Measurements from ENCODE around the gene DCP1B.
"Not testable (repeated sequence)": the region's sequence is repeated elsewhere in the genome, so short reads cannot be mapped to it uniquely, and the experiment has no call there.

Gene DCP1B

DNA sequence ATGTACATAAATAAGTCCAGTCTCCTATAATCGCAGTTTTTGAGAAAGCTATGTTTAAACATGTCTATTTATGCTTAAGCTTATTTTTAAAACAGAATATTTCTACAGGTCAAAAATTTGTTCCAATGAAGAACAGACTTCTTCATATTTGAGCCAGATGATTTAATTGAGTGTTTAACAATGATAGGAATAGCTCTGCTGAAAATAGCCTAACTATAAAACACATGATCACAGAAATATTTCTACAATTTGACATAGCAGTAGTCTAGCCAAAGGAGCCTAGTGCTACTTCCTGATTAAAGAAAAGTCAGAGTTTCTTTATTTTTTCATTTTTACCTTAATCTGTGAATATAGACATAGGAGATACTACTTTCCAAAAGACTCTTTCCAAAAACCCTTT, 29.4 kb downstream of the DCP1B start:
- FAIRE-seq = no peak

DNA sequence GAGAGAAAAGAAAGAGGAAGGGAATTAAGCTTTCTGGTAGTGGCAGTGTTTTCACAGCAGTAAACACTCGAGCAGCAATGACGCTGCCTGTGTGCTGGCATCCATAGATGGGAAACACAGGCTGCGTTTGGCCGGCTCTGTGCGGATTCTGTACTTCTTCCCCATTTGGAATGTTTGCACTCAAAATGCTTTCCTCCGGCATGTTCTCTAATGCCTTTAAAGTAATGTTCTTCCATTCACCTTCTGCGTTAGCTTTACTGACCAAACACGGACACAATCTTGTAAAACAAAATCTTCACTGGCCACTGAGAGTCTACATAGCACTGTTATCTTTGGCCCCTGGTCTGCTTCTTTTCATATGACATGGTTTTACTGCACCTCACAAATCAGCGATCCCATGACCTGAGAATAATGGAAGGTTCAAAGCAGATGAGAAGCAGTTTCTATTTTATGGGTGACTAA, 31.4 kb downstream of the DCP1B start:
- FAIRE-seq = no peak

DNA sequence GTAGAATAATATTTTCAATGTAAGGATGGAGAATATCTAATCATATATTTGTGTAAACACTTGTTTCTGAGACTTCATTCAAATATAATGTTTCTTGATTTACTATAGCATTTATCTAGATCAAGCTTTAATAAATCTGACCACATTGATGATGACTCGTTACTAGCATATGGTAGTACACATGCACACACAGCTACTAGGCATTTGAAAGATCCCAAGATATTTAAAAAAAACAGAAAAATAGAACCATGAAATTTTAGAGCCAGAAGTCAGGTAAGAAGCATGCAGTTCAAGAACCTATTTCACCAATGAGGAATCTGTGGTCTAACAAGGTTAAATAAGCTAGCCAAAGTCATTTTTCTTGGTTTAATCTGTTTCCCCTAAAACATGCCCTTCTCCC, 32.0 kb downstream of the DCP1B start:
- no peak for FAIRE-seq

DNA sequence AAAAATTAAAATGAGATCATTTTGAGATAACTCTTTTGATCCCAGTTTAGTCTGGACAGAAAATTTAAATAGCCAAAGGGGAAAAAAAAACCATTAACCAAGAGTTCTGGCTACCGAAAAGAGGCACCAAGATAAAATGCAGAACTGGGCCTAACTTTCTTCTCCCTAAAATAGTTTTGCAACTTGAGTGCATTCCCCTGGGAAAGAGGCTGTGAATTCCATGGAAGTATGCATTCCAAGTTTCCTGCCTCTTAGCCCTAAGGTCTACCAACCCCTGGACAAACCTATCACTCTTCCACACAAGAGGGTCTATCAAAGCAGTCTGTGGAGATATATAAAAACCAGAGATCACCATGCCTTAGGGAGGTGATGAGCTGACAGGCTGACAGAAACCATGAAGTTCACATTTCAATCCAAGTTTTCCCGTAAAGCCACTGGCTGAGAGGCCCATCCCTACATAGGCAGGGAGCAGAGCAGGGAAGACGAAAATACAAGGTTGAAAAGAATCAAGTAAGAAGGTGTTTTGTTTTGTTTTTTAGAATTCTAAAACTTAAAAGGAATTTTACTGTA, 33.8 kb downstream of the DCP1B start:
- FAIRE-seq = no peak

DNA sequence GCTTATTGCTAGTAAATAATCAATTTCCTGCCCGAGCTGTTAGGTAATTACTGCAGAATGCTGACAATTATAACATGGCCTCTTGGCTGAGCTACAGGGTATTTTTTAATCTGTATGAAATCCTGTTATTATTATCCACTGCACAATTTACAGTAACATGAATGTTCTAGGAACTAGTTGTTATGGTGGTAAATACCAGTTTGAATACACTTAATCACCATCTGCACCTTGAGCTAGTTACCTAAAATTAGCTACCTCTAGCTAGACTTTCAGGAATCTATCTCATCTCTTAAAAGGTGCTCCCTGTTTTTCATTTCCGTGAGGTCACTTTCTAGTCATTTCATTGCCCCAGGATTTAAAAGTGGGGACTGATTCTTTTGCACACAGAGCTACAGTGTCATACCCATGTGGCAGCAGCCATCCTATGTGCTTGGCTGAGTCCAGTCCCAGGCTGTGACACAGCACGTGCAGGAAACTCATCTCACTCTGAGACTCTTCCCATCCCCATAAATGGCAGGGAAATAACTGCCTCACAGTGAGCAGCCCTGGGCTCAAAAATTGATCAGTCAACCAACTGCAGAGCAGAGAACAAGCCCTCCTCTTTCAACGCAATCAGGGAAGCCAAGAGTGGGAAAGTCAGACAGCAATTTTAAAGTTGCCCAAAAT, 37.6 kb downstream of the DCP1B start:
- no peak for FAIRE-seq

DNA sequence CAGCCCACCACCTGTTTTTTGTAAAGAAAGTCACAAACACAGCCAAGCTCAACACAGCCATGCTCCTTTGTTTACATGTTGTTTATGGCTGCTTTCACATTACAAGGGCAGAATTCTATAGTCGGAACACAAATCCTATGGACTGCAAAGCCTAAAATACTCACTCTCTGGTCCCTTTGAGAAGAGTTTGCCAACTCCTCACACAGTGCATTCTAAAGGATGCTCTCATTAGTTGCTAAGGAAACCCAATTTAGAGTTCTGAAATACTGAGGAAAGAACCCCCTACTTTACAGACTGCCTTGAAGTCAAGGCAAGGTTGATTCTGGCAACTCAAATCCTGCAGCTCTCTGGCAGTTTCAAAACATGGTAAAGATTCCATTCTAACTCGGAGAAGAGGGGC, 38.3 kb downstream of the DCP1B start:
- FAIRE-seq = no peak

DNA sequence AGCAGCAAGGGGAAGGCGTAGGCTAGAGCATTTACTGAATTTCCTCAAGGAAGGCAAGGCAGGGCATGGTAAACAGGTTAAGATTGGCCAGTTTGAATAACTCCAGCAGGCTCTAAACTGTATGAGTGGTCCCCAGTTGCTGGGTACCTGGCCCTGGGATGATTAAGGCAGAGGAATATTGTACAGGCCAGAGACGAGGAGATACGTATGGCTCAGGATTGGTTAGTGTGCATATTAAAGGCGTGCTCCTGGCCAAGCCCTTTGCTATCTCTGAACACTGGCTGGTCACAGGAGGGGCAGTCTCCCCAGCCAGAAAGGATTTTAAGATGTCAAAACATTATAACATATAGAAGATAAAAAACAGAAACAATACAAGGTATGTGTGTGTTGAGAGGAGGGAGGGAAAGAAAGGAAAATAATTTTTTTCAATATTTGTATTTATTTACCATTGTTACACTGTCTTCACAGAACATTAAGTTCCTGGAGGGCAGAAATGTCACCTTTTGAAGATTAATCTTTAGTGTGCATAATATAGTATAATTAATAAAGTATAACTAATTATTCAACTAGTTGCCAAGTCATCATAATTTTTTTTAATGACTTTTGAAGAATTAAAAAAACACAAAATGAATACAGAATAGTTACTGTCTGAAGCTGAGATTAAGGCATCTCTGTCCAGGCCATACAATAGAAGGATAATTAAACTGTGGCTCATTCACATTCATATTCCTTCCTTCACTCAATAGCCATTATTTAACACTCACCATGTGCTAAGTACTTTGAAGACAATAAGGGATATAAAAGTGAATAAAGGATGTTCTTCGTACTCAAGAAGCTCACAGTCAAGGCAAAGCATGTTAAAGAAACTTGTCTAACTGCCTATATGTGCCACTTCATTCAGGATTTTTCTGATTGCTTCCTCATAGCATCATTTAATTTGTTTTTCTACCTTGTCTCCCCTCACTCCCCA, 41.9 kb downstream of the DCP1B start:
- peak; percentile 19 for FAIRE-seq

DNA sequence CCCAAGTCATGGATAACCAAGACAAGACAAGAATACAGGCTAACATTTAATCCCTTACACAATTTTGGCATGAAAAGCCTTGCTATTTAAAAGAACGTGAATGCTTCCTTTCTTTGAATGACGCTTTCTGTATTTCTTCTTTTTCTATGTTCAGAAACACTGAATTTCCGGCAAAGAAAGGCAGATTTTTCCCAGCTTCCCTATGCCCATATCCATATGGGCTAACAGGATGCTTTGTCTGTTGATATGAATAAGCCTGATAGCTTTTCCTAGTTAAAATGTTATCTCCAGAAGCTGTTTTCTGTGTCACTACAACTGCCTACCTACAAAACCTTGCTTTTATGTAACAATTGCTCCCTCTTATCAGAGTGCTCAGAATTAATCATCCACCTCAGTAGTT, 47.5 kb downstream of the DCP1B start:
- FAIRE-seq = no peak

DNA sequence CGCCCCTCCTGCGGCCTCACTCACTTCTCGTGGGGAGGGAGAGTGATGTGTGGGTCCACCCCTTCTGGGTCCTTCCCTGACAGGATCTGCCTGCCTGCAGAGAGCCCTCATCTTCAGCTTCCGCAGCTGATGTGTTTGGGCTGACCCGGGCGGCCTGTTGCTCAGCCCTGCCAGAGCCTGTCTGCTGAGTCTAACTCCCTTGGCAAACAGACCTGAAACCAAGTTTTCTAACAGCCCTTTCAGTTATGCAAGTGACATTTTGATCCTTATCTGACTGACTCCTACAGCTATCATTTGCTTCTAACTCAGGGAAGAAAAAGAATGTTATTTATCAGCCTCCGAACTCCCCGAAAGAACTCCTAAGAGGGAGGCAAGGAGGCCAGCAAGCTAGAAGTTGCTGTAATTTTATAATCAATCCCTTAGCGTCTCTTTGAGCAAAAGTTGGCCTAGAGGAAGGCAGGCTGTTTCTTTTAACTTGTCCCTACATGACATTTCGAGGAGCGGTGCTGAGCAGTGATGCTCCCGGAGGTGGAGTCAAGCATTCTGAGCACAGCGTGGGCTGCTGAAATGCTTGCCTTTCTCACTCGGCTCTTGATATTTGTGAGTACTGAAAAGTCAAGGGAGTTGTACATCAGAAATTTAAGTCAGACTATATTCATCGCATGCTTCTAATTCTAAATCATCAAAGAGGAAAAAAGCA, 54.3 kb downstream of the DCP1B start:
- FAIRE-seq = no peak

DNA sequence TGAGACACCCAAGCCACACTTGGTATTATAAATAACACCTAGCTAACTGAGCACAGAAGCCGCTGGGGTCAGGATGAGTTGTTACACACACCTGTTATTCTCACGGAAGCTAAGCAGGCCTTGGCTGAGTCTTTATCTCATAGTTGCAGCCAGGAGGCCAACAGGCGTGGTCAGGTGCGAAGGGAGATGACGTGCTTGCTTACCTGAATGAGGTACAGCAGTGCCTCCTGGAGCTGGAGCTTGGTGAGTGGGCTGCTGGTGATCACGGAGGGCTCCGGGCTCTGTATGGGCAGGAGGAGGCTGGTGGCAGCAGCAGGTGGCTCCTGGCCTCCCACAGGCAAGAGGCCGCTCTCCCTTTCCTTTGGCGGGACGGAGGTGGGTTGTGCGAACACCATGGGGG, 55.4 kb downstream of the DCP1B start:
- no peak for FAIRE-seq

DNA sequence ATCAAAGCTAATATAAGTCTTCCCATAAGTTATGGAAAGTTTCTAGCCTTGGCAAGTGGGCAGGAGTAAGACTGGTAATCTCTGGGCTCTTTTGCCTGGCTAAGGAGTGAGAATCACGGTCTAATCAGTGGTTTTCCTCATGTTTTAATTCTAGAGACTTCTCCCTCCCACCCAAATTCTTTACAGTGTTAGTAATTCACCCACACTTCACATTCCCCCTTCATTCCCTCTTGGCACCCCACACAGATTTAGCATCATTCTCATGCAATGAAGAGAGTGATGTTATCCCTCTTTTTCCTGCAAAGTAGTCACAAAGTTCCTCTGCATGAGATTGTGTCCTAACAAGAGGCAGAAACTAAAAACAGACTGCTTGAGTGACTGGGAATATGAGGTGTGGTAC, 57.2 kb downstream of the DCP1B start:
- FAIRE-seq = no peak

DNA sequence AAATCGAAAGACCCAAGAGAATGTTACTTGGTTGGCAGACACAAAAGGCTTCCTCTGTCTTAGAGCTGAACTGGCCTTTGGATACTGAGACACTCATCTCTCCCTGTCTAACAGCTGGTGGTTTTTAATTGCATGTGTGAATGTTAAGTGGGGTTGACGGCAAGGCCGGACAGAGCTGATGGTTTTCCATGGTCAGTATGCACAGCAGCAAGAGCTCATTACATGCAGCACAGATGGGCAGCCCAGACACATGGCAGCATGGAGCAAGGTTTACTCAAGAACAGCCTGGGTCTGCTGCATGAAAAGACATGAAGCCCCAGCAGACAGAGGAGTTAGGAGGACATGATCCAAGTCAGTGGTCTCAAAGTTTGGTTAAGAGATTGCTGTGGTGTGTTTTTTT, 58.0 kb downstream of the DCP1B start:
- FAIRE-seq = no peak

DNA sequence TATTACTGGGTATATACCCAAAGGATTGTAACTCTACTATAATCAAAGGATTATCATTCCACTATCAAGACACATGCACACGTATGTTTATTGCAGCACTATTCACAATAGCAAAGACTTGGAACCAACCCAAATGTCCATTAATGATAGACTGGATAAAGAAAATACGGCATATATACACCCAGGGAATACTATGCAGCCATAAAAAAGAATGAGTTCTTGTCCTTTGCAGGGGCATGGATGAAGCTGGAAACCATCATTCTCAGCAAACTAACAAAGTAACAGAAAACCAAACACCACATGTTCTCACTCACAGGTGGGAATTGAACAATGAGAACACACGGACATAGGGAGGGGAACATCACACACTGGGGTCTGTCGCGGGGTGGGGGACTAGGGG, 58.8 kb downstream of the DCP1B start:
- FAIRE-seq = not testable (repeated sequence)

DNA sequence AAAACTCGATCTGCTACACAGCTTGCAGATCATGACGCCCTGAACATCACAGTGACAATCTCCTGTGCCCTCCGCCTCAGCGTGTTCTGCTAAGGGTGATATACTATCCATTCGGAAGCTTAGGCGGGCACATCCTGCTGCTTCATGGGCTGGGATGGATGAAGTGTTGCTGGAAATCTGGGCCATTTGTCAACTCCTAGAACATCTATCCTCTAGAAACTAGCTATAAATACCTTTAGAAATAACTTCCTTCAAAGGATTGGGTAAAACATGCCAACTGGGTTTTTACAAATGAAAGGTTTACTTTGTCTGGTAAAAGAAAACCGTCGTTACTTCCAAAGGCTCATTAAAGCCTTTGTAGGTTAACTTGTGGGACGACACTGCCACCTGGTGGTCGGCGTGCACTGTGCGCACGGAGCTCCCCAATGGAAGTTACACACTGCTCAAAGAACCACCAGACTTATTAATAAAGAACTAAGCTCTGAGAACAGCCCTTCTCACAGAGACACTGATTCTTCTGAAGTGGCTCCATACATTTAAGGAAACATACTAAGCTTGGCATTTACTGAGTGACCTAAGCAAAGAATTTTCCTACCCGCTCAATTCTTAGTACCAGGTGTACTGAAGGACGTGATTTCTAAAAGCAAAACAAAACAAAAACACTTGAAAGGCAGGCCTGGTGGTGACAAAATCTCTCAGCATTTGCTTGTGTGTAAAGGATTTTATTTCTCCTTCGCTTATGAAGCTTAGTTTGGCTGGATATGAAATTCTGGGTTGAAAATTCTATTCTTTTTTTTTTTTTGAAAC, 64.3 kb downstream of the DCP1B start:
- FAIRE-seq = peak; percentile 90

DNA sequence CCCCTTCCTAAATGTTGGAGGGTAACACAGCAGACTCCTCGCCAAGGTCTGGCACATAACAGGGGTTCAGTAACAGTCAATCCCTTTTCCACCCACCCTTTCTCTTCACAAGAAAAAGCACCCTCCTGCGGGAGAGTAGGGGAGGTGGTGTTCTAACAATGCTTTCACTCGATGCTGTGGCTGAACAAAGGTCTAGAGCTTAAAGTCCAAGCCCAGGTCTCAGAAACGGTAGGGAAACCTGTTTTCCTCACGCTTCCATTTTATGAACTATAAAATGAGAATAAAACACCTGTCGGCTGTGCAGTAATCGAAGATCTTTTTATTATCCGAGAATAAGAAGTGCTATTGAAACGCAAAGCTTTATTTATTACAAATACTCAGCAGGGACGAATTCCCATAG, 64.9 kb downstream of the DCP1B start:
- no peak for FAIRE-seq

DNA sequence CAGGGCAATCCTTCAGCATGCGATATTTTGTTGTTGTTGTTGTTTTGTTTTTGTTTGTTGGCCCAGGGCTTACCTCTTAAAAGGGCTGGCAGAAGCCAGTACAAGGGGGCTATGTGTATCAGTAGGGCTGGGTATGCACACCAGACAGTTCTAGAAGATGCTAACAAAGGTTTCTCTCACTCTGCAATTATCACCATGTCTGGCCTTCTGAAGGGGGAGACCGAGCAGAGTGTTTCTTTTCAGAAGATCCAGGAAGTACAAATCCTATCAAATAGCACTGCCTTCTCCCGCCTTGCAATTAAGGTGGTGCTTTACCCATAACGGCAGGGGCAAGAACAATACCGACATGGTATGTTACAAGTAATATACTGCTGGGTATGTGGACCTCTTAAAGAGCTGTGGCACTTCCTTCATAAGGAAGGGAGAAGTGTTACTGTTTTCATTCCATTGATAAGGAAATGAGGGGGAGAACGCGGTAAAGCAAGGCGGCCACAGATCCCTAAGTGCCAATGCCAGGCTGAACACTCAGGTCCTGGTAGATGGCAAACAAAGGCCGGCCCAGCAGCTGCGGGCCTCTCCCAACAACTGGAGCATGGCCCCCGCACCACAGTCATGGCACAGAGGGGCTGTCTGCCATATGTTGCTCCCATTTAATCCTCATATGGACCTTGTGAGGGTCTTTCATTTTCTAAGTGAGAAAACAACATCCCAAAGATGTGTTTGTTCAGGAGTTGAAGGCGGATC, 66.6 kb downstream of the DCP1B start:
- FAIRE-seq = no peak

DNA sequence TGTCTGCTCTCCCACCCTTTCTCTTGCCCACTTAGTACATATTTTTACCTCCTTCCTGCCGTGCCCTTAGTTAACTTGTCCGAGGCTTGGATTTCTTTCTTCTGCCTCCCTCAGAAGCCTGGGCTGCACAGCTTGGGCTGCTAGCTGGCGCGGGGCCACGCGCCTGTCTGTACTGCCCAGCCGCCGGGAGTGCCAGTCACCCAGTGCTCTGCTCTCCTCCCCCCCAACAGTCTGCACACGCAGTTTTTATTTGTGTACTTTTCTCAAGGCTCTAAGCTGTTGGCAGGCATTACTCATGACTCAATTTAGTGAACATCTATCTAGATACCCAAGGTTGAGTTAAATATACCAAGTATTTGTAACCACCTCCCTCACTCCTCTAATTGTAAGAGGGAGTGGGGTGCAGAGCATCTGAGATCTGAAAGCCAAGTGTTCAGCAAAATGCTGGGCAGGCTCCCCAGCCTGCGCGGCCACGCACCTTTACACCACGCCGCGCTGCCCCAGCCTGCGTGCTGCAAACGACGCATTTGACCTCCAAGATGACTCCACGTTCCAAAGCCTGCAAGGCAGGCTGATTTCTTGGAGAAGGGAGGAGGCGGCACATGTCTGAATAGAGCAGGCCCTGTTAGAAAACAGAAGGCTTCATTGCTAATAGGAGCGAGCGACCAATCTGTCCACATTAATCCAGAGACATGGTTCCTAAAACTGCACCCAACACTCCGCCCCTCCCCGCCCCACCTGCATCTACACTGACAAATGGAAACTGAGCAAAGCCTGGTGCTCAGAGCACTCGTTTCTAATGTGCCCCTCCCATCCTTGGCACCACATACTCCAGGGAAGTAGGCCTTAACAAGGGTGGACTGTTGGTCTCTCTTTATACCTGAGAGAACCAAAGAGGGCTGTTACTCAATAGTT, 67.6 kb downstream of the DCP1B start:
- no peak for FAIRE-seq

DNA sequence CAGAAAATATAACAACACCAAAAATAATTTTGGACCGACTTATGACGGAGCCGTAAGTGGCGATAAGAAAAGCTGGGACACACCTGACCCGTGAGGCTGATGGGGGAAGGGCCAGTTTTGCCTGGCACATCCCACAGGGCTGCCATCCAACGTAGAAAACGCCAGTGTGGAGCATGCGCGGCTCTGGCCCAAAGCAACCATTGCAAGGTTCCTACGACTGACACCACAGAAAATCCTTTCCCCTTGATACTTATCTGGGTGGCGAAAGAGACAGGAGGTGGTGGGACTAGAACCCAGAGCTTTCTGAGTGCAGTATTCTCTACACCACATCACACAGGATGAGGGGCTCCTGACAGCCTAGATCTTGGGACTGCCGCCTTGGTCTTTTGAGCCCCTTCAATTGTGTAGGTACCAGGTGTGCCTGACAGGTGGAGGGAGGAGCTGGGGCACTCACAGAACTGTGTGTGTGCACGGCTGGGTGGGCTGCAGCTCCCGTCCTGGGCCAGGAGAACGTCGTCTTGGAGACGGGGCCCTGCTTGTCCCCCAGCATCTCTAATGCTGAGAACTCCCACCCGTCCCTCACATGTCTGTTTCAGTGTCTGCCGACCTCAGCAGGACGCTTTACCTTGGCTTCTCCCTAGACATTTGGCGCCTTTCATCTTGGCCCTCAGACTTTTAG, 68.4 kb downstream of the DCP1B start:
- FAIRE-seq = no peak

DNA sequence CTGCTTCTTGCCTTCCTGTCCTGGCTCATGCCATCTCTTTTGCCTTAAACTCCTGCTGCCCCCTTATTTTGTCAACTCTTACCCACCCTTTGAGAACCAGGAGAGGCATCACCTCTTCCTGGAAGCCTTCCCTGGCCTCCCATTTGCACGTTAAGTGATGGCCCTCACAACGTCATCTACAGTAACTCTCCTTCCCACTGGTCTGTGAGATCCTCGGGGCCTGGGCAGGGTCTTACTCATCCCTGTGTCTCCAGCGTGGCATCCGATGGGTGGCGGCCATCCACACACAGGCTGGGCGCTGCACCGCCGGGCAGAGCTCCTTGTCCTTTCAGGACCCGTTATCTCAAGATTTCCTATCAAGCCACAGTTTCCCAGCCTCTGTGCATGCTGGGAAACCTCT, 69.0 kb downstream of the DCP1B start:
- no peak for FAIRE-seq

DNA sequence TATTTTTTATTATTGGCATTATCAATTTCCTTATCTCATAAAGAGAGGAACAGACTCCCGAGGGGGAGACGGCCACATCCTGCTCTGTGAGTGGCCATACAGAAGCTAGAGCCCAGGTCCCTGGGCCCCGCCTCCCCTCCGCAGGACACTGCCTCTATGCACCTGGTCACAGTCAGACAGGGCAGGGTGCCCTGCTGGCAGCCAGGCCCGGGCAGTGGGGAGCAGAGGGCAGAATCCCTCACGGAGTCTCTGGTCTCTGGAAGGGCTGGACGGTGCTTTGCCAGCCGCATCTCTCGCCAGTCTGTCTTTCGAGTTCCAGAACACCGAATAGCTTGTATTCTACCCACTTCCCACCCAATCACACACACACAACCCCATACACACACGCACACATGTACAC, 69.4 kb downstream of the DCP1B start:
- FAIRE-seq = no peak
